HG03066 (cell line): ENCODE measurements around the gene ZNF205.
"Not testable (repeated sequence)": the region's sequence is repeated elsewhere in the genome, so short reads cannot be mapped to it uniquely, and the experiment has no call there.

Experiments used
- ATAC-seq: cut with Tn5 transposase; IDR thresholded peaks from one replicate; pipeline ENCODE4 v1.9.1; 2021; ENCODE audit warnings: low read depth; ENCODE audit not compliant: unreplicated experiment

ZNF205 gene

DNA sequence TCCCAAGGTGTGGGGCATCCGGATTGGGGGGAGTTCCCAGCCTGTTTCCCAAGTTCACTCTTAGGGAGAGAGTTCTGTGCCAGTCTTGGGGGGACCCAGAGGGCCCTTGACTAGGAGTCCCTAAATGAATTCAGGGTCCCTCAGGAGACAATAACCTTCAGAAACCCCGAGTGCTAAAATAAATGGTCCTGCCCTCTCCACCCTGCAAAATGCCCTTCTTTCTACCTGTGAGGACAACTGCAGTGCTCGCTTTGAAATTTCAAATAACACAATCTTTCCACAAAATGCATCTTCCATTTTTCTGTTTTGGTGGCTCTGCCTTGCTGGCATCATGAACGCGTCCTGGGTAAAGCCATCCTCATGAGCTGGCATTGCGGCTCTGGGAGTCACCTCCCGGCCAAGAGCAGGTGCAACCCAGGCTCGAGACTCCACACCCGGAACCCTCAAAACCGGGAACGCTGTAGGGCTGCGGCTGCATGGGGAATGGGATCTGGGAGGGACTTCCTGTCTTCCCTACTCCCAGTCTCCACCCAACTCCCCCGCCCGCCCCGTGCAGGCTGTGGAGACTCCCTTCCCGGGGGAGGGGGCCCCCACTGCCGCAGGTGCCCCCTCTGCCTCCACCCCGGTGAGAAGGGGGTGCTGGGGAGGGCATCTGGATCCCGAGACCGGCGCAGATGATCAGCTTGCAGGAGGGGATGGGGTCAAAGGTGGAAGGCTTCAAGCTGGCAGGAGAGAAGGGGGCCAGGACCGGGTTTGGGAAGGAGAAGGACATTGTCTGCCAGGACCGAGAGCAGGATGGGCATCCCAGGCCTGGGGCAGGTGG lies at the start of gene ZNF205:
TSS of gene ZNF205 (plus strand) at position 529 of the 823 bp plus-strand sequence. CDS start 845 bp downstream, outside the sequence.
- ATAC-seq: no peak

DNA sequence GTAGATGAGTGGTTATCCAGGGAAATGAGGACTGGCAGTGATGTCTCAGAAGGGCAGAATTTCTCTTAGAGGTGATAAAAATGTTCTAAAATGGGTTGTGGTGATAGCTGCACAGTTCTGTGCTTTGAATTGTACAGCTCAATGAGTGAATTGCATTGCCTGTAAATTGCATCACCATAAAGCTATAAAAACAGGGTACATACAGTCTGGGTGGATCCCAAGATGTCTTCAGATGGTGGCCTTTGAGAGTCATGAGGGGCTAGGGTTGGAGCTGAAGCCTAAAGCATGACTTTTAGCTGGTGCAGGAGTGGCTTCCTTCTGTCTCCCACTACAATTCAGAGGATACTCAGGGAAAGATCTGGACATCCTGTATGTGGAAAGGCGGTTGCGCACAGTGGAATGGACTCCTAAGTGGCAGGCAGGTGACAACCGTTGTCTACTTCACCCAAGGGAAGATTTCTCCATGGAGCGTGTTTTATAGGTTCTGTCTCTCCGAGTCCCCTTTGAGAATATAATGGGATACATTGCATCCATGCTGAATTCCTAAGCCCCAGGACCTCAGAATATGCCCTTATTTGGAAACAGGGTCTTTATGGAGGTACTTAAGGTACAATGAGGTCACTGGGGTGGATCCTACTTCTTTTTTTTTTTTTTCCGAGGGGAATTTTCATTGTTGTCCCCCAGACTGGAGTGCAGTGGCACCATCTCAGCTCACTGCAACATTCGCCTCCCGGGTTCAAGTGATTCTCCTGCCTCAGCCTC lies 48.6 kb upstream of the ZNF205 start:
- no peak for ATAC-seq

DNA sequence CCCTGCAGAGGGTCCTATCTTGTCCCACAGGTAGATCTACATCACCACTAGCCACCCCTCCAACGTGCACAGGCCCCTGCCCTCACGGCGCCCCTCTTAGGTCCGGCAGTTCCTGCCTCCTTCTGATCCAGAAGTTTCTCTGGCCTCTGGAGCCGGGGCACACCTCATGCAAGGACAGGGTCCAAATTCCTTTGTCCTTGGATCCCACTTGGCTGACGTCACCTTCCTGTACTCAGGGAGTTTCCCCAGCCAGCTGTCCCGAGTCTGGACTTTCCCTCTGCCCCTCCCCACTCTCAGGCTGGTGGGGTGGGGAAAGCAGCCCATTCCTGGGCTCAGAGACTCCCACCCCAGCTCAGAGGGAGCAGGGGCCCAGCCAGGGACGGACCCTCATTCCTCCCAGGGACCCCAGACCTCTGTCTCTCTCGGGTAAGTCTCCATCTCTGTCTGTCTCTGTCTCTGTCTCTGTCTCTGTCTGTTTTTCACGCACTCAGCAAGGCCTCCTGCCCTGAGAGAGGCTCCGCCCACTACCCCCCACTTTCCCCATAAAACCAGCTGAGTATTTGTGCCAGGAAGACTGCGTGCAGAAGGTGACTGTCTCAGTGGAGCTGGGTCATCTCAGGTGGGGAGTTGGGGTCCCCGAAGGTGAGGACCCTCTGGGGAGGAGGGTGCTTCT lies 47.2 kb upstream of the ZNF205 start, which contains the start of gene IL32:
TSS of gene IL32 (plus strand) at position 572 of the 673 bp plus-strand sequence. CDS start 172 bp downstream, outside the sequence.
- ATAC-seq: no peak

DNA sequence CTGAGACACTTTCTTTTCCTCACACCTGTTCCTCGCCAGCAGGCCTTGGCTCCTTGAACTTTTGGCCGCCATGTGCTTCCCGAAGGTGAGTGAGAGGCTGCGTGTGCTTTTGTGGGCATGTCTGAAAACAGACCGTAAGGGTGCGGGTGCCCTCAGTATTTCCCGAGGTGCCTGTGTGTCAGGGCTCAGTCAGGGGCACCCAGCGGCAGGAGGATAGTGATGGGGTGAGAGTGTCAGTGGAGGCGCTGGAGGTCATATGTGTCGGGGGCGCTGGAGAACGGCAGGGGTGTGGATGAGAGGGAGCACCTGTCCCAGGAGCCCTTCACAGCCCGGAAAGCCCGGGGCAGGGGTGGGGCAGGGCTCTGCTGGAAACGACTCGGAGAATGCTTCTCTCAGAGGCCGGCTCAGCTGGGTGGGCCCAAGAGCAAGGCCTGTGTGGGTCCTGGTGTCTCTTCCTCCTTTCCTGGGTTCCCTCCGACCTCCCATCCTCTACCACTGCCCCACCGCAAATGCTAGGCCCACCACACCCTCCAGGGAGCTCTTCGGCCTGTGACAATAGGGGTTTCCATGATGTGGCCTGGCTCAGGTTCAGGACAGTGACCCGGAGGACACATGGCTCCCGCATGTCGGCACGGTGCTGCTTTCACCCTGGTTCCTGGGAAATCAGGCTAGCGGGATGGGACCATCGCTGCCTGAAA lies 46.5 kb upstream of the ZNF205 start:
- no peak for ATAC-seq

DNA sequence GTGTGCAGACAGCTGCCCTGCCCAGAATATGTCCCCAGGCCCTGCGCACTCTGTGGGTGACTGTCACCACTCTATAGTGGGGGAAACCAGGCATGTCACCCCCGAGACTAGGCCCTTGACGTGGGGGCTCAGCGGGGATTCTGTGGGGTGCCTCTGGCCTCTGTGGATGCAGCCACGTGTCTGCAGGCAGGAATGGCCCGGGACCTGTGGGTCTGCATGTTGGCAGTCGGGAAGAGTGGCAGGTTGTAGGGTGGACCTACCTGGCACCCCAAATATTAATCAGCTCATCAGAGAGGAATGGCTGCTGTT lies 46.0 kb upstream of the ZNF205 start:
- no peak for ATAC-seq

DNA sequence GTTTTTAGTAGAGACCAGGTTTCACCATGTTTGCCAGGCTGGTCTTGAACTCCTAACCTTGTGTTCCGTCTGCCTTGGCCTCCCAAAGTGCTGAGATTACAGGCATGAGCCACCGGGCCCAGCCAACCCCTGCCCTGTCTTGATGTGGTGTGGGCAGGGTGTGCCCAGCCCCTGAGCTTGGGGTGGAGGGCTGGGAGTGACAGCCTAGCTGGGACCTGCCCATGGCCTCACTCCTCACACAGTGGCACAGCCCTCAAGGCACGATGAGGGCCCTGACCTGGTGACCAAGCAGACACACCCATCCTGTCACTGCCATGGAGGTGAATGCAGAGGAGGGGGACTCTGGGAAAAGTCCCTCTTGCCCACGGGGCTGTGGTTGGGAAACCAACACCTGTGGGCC lies 43.9 kb upstream of the ZNF205 start:
- ATAC-seq: no peak

DNA sequence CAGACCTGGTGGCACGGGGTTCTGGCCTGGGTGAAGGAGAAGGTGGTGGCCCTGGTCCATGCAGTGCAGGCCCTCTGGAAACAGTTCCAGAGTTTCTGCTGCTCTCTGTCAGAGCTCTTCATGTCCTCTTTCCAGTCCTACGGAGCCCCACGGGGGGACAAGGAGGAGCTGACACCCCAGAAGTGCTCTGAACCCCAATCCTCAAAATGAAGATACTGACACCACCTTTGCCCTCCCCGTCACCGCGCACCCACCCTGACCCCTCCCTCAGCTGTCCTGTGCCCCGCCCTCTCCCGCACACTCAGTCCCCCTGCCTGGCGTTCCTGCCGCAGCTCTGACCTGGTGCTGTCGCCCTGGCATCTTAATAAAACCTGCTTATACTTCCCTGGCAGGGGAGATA lies 43.2 kb upstream of the ZNF205 start:
- not testable (repeated sequence) for ATAC-seq

DNA sequence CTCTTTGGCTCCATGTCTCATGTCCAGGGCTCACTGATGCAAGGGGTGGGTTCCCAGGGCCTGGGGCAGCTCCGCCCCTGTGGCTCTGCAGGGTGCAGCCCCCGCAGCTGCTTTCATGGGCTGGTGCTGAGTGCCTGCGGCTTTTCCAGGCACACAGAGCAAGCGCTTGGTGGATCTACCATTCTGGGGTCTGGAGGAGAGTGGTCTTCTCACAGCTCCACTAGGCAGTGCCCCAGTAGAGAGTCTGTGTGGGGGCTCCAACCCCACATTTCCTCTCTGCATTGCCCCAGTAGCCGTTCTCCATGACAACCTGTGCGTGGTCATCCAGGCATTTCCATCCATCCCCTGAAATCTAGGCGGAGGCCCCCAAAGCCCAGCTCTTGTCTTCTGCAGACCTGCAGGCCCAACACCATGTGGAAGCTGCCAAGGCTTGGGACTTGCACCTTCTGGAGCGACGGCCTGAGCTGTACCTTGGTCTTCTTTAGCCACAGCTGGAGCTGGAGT lies 41.7 kb upstream of the ZNF205 start:
- no peak for ATAC-seq

DNA sequence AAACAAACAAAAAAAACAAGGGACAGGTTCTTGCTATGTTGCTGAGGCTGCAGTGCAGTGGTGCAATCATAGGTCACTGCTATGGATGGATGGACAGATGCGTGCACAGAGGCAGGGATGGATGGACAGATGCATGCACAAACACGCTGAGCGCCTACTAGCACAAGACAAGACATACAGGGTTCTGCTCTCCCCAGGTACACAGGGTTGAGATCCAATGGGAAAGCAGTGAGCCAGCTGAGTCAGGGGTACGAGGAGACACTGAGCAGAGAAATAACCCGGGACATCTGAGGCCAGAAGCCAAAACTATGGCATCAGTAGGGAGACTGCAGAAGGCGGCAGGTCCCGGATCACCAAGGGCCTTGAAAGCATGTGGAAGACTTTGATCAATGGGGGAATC lies 40.7 kb upstream of the ZNF205 start:
- no peak for ATAC-seq

DNA sequence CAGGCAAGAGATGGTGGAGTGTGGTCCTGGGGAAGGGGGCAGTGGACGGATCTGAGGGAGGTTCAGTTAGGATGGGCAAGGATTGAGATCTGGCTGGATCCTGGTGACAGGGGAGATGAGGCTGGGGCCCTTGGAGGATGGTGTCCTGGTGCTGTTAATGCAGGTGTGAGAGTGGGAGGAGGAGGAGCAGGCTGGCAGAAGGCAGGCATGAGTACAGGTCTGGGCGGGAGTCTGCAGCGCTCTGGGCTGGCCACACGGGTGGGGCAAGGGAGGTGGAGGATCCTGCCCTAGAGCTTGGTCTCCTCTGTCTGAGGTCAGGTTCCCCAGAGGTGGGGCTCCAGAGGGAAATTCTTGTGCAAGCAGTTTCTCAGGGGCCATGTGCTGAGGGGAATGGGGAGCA lies 40.2 kb upstream of the ZNF205 start:
- not testable (repeated sequence) for ATAC-seq

DNA sequence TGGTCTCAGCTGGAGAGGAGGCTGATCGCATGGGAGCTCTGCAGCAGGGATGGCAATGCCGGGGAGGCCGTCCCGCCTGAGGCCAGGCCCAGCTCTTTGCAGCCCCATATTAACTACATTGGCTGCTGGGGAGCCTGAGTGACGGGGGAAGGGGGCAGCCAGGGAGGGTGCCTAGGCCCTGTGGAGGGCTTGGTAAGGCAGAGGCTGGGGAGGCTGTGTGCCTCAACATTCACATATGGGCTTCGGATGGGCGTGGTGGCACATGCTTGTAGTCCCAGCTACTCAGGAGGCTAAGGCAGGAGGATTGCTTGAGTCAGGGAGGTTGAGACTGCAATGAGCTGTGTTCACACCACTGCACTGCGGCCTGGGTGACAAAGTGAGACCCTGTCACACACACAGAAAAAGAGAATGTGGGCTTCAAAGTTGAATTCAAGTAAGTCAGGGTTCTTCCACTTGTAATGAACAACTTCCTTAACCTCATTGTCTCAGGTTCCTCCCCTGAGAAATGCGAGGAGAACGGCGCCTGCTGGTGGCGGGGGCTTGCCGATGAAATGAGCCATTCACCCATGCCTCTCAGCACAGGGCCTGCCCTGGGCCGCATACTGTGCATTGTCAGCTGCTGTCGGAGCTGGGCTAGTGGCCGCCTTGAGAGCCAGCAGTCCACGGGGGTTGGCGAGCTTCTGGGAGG lies 39.7 kb upstream of the ZNF205 start:
- not testable (repeated sequence) for ATAC-seq

DNA sequence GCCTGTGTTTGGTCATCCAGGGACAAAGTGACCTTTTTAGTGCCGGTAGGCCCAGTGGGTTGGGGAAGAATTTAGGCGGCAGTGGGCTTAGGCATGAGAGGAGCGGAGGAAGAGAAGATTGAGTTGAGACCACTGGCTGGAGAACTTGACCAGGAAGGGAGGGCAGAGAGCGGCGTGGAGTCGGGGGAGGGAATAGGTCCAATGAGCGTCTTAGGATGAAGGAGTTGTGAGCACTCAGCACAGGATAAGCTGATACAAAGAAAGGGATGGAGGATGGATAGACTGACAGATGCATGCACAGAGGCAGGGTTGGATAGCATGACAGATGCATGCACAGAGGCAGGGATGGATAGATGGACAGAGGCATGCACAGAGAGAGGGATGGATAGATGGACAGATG lies 38.9 kb upstream of the ZNF205 start:
- ATAC-seq: no peak

DNA sequence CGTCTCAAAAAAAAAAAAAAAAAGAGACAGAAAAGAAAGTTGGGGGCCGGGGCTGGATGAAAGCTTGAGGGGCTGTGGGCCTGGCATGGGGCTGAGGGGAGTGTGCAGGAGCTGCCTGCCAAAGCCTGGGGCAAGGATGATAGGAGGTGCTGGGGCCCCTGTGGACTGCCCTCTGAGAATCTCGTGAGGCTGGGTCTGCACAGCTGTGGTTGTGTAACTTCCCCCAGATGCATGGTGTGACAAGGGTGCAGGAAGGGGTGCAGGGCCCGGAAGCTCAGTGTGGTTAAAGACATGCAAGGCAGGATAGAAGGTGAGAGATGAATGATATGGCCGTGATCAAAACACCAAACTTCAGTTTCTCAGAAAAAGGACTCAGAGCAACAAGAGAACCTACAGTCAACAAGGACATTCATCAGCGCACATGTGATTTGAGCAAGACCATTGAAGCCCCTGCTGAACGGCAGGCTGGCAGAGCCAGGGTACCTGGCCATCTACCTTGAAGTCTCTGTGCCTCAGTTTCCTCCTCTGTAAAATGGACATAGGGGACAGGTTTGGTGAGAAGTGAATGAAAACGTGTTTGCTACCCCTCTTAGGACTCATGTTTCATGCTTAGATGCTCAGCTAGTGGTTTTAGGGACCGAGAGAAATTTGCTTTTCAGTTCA lies 37.4 kb upstream of the ZNF205 start:
- no peak for ATAC-seq

DNA sequence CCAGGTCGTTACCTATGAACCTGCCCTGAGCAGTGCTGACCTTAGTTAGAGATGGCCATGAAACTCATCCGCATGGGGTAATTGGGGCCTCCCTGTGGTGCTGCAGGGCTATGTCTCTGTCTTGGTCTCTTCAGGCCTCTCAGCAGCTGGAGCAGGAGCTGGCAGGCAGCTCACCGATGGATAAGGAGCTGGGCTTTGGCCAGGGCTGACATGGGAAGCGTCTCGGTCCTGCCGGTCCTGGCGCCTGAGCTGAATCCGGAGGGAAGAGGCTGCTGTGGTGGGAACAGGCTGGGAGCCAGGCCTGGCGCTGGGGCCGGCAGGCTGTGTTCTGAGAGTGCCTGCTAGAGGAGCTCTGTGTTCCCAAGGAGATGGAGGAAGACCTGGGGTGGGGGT lies 36.9 kb upstream of the ZNF205 start:
- no peak for ATAC-seq

DNA sequence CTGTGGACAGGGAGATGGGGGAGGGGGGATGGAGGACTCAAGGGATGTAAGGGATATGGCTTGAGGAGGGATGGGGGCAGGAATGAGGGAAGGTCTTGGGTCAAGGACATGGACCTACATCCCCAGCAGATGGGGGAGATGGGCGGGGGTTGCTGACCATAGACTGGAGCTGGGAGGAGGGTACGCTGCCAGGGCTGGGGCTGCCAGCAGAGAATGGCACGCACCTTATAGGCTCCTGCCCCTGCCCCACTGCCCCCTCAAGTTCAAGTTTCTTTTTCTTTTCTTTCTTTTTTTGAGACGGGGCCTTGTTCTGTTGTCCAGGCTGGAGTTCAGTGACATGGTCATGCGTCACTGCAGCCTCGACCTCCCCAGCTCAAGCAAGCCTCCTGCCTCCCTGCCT lies 36.4 kb upstream of the ZNF205 start:
- not testable (repeated sequence) for ATAC-seq

DNA sequence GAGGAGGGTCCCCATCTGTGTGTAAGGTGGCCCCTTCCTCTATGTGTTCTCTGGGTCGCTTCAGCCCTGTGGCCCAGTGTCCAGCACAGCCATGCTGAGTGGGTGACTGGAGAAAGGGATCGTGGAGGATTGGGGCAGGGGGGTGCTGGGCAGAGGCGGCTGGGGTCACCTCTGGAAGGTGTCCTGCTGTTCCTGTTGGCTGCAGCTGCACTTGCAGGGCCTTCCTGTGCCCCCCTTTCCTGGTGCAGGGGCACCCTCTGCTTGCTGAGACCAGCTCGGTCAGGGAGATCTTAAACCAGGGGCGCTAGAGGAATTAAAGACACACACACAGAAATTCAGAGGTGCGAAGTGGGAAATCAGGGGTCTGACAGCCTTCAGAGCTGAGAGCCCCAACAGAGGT lies 35.8 kb upstream of the ZNF205 start:
- ATAC-seq: no peak

DNA sequence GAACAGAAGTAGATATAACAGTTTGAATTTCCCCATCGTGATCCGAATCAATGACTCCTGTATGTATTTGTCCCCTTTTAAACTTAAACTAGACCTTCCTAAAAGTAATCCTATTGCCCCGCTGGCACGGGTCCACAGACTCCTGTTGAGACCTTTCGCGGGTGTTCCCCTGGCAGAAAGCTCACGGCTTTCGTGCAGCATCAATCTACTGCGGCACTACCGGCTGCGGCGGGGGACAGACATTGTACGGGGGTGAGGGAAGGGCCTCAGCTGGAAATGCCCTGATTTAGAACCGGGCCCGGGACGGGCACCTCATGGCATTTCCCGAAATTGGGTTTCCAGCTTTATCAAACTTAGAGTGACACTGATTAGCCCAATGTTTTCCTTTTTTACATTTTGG lies 32.4 kb upstream of the ZNF205 start:
- ATAC-seq: no peak

DNA sequence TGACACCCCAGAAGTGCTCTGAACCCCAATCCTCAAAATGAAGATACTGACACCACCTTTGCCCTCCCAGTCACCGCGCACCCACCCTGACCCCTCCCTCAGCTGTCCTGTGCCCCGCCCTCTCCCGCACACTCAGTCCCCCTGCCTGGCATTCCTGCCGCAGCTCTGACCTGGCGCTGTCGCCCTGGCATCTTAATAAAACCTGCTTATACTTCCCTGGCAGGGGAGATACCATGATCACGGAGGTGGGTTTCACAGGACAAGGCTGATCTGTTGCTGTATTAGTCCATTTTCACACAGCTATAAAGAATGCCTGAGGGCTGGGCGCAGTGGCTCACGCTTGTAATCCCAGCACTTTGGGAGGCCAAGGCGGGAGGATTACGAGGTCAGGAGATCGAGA lies 30.4 kb upstream of the ZNF205 start:
- not testable (repeated sequence) for ATAC-seq

DNA sequence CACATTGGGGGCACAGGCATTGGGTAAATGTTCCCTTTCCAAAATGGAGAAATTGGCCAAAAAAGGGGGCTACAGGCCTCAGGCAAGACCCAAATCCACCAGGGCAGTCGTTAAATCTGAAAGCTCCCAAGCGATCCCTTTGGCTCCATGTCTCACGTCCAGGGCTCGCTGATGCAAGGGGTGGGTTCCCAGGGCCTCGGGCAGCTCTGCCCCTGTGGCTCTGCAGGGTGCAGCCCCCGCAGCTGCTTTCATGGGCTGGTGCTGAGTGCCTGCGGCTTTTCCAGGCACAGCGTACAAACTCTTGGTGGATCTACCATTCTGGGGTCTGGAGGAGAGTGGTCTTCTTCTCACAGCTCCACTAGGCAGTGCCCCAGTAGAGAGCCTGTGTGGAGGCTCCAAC lies 29.0 kb upstream of the ZNF205 start:
- ATAC-seq: not testable (repeated sequence)
